Islet precursor cell (in vitro differentiated cells): ENCODE data around the gene MPRIP.
A peak's percentile ranks its signal among the peaks of the same experiment; 100 is the strongest.

Experiments
- DNase-seq: peaks from one replicate; pipeline ENCODE4 v3.0.0-alpha.2; 2018

The MPRIP gene

GRCh38 chr17:17221329-17221728 lies 179.1 kb downstream of the MPRIP start:
- DNase-seq = no peak

DNA sequence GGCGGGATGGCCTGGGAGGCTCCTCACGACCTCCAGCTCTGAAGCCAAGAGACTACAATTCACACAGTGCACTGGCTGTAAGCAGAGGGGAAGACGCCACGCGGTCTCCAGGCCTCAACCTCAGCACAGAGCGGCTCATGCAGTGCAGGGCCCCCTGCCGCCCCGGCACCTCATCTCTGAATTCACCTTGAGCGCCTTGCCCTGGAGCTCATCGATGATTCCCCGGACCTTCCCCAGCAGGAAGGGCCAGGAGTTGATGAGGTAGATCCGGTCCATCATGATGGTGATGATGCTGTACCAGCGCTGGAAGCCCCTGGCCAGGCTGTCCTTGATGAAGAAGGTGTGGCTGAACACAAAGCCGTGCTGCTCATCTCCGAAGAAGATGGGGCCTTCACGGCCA lies 181.5 kb downstream of the MPRIP start:
- DNase-seq = no peak

DNA sequence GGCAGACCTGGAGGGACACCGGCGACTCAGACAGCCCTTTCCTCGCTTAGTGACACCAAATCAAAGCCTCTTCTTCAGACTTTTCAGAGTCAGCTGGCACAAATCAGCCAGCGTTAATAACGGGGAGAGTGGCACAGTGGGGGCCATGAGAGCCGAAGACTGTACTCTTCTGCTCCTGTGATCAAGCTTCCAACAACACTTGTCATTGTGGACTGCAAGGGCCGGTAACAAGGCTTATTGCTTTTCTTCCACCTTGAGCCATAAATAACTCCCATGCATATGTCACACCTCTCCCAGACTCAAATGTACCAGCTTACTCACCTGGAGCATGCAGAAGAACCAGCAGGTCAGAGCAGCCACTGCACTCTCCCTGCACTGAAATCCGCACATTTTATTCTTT lies 181.9 kb downstream of the MPRIP start:
- no peak for DNase-seq

DNA sequence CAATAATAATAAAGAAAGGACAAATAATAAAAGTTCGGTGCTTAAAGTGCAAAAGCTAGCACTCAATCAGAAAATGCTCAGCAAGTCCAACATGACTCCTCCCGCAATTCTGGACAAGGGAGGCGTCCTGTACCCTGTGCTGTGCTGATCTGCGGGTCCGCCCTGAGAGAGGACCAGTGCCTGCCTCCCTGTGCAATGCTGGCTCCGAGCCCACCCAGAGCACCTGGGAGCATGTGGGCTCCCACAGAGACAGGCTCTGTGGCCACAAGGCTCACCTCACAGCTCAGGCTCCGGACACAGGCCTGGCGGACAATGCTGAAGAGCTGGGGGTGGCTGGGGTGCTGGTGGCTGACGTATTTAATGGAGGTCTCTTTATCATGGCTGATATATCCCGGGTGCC lies 183.6 kb downstream of the MPRIP start:
- DNase-seq = no peak

- DNase-seq = no peak
These were observed 184.4 kb downstream of the MPRIP start for GRCh38 chr17:17226451-17227265.

DNA sequence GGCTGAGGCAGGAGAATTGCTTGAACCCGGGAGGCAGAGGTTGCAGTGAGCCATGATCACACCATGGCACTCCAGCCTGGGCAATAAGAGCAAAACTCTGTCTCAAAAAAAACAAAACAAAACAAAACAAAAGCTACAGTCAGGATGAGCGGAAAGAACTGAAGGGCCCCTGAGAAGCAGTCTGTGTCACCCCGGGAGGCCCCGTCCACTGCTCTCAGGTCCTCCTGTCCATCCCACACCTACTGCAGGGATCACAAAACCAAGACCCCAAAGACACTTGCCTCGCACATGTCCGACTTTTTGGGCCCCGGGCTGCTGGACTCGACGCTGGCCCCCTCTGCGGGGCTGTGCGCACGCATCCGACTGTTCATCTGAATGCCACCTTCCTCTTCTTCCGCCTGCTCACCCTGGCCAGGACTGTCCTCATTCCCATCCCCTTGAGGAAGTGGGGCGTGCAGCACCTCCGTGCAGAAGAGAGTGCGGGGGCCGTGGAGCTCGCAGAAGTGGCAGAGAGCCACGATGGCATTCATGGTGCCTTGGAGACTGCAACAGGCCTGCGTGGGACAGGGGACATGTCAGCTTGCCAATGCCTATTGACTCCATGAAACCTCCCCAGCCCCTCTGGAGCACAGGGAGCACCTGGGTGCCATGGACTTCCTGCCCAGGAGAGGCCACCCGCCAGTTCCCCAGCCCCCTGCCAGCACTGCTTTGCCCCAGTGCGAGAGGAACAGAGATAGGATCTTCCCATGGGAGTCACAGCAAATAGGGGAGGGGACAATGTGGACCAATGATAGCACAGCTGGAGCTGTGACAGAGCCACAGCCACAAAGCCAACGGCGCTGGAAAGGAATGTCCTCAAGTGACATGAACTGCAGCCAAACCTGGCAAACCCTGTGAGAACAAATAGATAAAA lies 185.6 kb downstream of the MPRIP start:
- DNase-seq = no peak

- DNase-seq = no peak
These were observed 186.4 kb downstream of the MPRIP start for GRCh38 chr17:17228521-17229279.

DNA sequence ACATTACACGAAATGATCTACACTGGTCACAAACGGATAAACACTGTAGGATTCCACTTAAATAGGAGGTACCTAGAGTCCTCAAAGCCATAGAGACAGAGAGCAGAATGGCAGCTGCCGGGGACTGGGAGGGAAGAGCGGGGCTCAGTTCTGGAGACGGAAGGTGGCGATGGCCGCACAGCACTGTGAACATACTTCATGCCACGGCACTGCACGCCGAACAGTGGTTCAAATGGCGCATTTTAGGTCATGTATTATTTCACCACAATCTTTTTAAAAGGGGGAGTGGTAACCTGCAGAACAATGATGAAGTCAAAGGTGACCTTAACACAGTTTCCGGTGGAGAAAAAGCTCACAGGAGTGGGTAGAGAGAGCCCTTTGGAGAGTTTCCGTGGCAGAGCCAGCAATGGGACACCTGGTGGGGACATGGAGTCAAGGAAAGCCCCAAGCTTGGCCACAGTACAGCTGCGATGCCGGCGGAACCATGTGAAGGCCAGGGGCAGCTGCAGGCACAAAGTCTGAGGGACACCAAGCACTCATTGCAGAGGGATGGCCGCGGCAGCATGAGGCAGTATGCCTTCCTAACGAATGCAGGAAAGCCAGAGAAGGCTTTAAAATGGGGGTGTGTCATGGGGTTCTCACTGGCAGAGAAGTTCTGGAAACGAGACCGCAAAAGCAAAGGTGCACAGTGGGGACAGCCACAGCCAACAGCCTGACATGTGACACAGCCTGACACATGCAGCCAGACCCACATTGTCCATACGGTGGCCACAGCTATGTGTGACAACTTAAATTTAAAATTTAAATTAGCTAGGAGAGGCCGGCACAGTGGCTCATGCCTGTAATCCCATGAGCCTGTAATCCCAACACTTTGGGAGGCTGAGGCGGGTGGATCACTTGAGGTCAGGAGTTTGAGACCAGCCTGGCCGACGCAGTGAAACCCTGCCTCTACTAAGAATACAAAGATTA lies 187.4 kb downstream of the MPRIP start:
- DNase-seq = no peak

DNA sequence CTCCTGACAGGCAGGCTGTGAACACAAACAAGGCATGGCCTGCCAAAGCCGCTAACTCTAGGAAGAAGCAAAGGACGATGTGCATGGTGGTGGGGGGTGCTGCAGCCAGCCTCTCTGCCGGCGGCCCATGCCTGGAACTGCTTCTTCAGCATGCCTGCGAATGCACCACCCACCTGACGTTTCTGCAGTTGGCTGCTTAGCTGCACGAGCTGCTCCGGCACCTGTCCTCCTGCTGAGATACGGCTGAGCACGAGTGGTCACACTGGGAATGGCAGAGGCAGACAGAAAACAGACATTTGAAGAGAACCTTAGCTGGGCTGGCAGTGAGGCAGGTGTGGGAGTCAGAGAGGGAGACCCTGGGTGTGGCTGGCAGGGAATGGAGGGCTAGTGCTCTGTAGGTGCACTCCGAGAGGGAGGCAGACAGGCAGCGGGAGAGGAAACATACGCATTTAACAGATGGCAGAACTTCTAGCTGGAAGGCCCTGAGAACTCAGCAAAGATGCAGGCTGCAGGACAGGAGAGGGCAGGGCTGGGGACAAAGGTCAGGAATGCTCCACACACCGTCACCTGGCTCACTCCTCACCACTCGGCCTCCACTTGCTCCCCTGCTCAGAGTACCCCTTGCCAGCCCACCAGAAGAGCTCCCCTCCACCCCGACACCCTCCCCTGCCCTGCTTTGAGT lies 189.5 kb downstream of the MPRIP start:
- no peak for DNase-seq

DNA sequence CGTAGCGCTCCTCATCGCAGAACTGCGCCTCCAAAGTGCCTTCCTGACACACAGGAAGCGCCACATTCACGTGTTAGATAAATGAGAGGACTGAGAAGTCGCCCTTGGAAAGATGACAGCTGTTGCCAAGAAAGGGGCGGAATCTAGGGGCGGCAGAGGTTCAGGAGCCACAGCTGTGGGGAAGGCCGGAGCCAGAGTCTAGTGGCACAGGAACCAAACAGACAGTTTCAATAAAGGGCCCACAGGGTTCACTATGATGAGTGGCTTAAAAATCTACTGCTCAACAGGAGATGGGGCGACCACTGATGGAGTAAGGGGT lies 190.0 kb downstream of the MPRIP start:
- DNase-seq = no peak

DNA sequence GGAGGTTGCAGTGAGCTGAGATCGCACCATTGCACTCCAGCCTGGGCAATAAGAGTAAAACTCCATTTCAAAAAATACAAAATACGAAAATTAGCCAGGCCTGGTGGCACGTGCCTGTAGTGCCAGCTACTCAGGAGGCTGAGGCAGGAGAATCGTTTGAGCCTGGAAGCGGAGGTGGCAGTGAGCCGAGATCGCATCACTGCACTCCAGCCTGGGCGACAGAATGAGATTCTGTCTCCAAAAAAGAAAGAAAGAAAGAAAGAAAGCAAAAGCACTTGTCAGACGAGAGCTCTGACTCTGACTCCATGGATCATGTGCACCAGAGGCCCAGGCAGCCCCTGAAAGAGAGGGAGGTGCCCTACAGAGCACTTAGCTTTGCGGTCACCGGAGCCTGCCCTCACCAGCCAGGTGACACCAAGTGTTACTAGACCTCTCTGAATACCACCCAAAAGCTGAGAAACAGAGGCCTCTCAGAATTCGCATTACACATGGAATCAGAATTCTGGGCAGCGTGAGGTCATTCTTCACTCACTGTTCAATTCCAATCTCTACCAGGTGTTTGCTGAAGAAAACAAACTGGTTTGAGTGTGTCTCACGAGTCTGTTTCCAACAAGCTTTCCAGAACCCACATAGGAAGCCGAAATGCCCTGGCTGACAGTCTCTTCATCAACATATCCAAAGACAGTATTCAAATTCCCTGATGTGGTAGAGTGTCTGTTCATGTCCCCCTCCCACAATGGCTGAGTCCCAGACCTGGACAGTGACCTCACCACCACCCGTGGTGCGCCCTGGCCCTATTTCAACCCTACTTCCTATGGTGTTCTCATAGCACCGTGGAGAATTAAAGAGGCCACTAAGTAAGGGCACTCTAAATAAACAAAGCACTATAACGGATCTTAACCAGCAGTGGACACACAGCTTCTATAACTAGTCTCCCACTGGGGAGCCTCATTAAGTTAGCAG lies 193.2 kb downstream of the MPRIP start:
- DNase-seq = no peak

GRCh38 chr17:17236295-17237025 lies 194.2 kb downstream of the MPRIP start:
- no peak for DNase-seq

GRCh38 chr17:17237026-17237799 lies 195.0 kb downstream of the MPRIP start, which contains the start of gene FLCN:
Gene FLCN (minus strand): TSS chr17:17237168. CDS start chr17:17228137, 9,031 bp downstream.
- peak; percentile 88 for DNase-seq

GRCh38 chr17:17239832-17240231 lies 197.6 kb downstream of the MPRIP start:
- DNase-seq = no peak

GRCh38 chr17:17241656-17242055 lies 199.4 kb downstream of the MPRIP start:
- DNase-seq = no peak

DNA sequence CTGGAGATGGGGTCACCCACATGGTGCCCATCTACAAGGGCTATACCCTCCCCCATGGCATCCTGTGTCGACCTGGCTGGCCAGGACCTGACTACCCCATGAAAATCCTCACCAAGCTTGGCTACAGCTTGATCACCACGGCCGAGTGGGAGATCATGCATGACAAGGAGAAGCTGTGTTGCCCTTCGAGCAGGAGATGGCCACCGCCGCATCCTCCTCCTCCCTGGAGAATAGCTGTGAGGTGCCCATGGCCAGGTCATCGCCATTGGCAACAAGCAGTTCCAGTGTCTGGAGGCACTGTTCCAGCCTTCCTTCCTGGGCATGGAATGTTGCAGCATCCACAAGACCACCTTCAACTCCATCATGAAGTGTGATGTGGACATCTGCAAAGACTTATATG lies 200.0 kb downstream of the MPRIP start:
- DNase-seq = no peak
